ENCODE data around the gene CPAMD8. TPM values are rescaled to one million over a fixed set of nuclear protein-coding genes. Genes with fewer than 3 reads are reported as not detected.

CPAMD8 gene
- total RNA-seq, 2 experiments from 2014 or later: 0.42 to 0.68 TPM

GRCh38 chr19:16927883-16928282 lies 98.7 kb downstream of the CPAMD8 start:
- ATAC-seq (ENCODE audit: low read depth) (no peak), DNase-seq (no peak)
- H3K4me3 Mint-ChIP-seq: no peak overlapping the region
- no peaks in the 10 kb centered on the region for H3K36me3 Mint-ChIP-seq
- H3K4me1 Mint-ChIP-seq: no peaks in the 10 kb centered on the region
- no peak overlapping the region for H3K27ac Mint-ChIP-seq
- POLR2A ChIA-PET: interaction anchor here (0.6 kb wide), 1 partner anchor 1163 kb away, joined by 4 read pairs; no protein-coding TSS in a partner anchor
- H3K27me3 Mint-ChIP-seq: no peaks in the 10 kb centered on the region
- peaks cover 25% of the 10 kb centered on the region for H3K9me3 Mint-ChIP-seq

- no peaks in the 10 kb centered on the region for H3K36me3 Mint-ChIP-seq
- no peak overlapping the region for H3K4me3 Mint-ChIP-seq
- no peaks in the 10 kb centered on the region for H3K27me3 Mint-ChIP-seq
- ATAC-seq (ENCODE audit: low read depth) (no peak), DNase-seq (no peak)
- peaks cover 14% of the 10 kb centered on the region for H3K9me3 Mint-ChIP-seq
- H3K4me1 Mint-ChIP-seq: no peaks in the 10 kb centered on the region
- POLR2A ChIA-PET: no interaction called here
- H3K27ac Mint-ChIP-seq: no peak overlapping the region
These were observed 103.7 kb downstream of the CPAMD8 start for GRCh38 chr19:16922949-16923348.

- POLR2A ChIA-PET: no interaction called here
- no peak overlapping the region for H3K4me3 Mint-ChIP-seq
These were observed 104.0 kb downstream of the CPAMD8 start for GRCh38 chr19:16922592-16922934.

GRCh38 chr19:16921766-16922591 lies 104.6 kb downstream of the CPAMD8 start:
- ATAC-seq (ENCODE audit: low read depth) (no peak), DNase-seq (no peak)
- H3K27ac Mint-ChIP-seq: no peak overlapping the region
- POLR2A ChIA-PET: no interaction called here
- H3K4me1 Mint-ChIP-seq: no peaks in the 10 kb centered on the region
- H3K9me3 Mint-ChIP-seq: peaks cover 10% of the 10 kb centered on the region
- no peaks in the 10 kb centered on the region for H3K36me3 Mint-ChIP-seq
- no peaks in the 10 kb centered on the region for H3K27me3 Mint-ChIP-seq
- H3K4me3 Mint-ChIP-seq: no peak overlapping the region

More at GRCh38 chr19:16922592-16922934, 104.0 kb downstream of the CPAMD8 start:
- ATAC-seq (ENCODE audit: low read depth): no peak
- peaks cover 14% of the 10 kb centered on the region for H3K9me3 Mint-ChIP-seq
- no peak for DNase-seq
- no peaks in the 10 kb centered on the region for H3K4me1 Mint-ChIP-seq
- no peaks in the 10 kb centered on the region for H3K36me3 Mint-ChIP-seq
- H3K27me3 Mint-ChIP-seq: no peaks in the 10 kb centered on the region
- H3K27ac Mint-ChIP-seq: no peak overlapping the region

GRCh38 chr19:16920816-16921529 lies 105.6 kb downstream of the CPAMD8 start:
- H3K27ac Mint-ChIP-seq: no peak overlapping the region

GRCh38 chr19:16919496-16919895 lies 107.1 kb downstream of the CPAMD8 start:
- H3K4me1 Mint-ChIP-seq: no peaks in the 10 kb centered on the region
- peaks cover 2% of the 10 kb centered on the region for H3K27me3 Mint-ChIP-seq
- H3K4me3 Mint-ChIP-seq: no peak overlapping the region
- DNase-seq (no peak), ATAC-seq (ENCODE audit: low read depth) (no peak)
- peaks cover 2% of the 10 kb centered on the region for H3K9me3 Mint-ChIP-seq
- POLR2A ChIA-PET: no interaction called here
- H3K36me3 Mint-ChIP-seq: no peaks in the 10 kb centered on the region
- H3K27ac Mint-ChIP-seq: no peak overlapping the region

More at GRCh38 chr19:16920816-16921529, 105.6 kb downstream of the CPAMD8 start:
- Mint-ChIP-seq H3K9me3 (peaks cover 5% of the 10 kb centered on the region), H3K27me3 (peaks cover 2% of the 10 kb centered on the region), H3K4me3 (no peak overlapping the region), H3K36me3 (no peaks in the 10 kb centered on the region), H3K4me1 (no peaks in the 10 kb centered on the region)
- POLR2A ChIA-PET: interaction anchor here (0.7 kb wide), 1 partner anchor 33 kb away, joined by 3 read pairs; no protein-coding TSS in a partner anchor
- no peak for DNase-seq
- no peak for ATAC-seq (ENCODE audit: low read depth)

- DNase-seq (no peak), ATAC-seq (ENCODE audit: low read depth) (no peak)
- H3K9me3 Mint-ChIP-seq: peaks cover 13% of the 10 kb centered on the region
- H3K27me3 Mint-ChIP-seq: peaks cover 2% of the 10 kb centered on the region
- H3K4me3 Mint-ChIP-seq: no peak overlapping the region
- H3K4me1 Mint-ChIP-seq: no peaks in the 10 kb centered on the region
- H3K36me3 Mint-ChIP-seq: no peaks in the 10 kb centered on the region
- POLR2A ChIA-PET: no interaction called here
- H3K27ac Mint-ChIP-seq: no peak overlapping the region
These were observed 109.2 kb downstream of the CPAMD8 start for GRCh38 chr19:16917401-16917800.

GRCh38 chr19:16915734-16916133 lies 110.9 kb downstream of the CPAMD8 start:
- Mint-ChIP-seq H3K4me3 (no peak overlapping the region), H3K4me1 (no peaks in the 10 kb centered on the region), H3K9me3 (peaks cover 16% of the 10 kb centered on the region), H3K27me3 (peaks cover 2% of the 10 kb centered on the region), H3K36me3 (no peaks in the 10 kb centered on the region), H3K27ac (no peak overlapping the region)
- DNase-seq (no peak), ATAC-seq (ENCODE audit: low read depth) (no peak)
- POLR2A ChIA-PET: no interaction called here

GRCh38 chr19:16915135-16915534 lies 111.5 kb downstream of the CPAMD8 start:
- no peak for ATAC-seq (ENCODE audit: low read depth)

GRCh38 chr19:16914421-16914820 lies 112.2 kb downstream of the CPAMD8 start:
- peaks cover 16% of the 10 kb centered on the region for H3K9me3 Mint-ChIP-seq
- POLR2A ChIA-PET: no interaction called here
- DNase-seq: no peak

More at GRCh38 chr19:16915135-16915534, 111.5 kb downstream of the CPAMD8 start:
- Mint-ChIP-seq H3K36me3 (no peaks in the 10 kb centered on the region), H3K4me3 (no peak overlapping the region), H3K27me3 (peaks cover 2% of the 10 kb centered on the region), H3K4me1 (no peaks in the 10 kb centered on the region), H3K27ac (no peak overlapping the region), H3K9me3 (peaks cover 16% of the 10 kb centered on the region)
- no peak for DNase-seq
- POLR2A ChIA-PET: no interaction called here

GRCh38 chr19:16912780-16913179 lies 113.8 kb downstream of the CPAMD8 start:
- ATAC-seq (ENCODE audit: low read depth) (no peak), DNase-seq (no peak)
- POLR2A ChIA-PET: no interaction called here
- Mint-ChIP-seq H3K27me3 (peaks cover 2% of the 10 kb centered on the region), H3K4me1 (no peaks in the 10 kb centered on the region), H3K4me3 (no peak overlapping the region), H3K36me3 (no peaks in the 10 kb centered on the region), H3K27ac (no peak overlapping the region), H3K9me3 (peaks cover 14% of the 10 kb centered on the region)

More at GRCh38 chr19:16914421-16914820, 112.2 kb downstream of the CPAMD8 start:
- Mint-ChIP-seq H3K27ac (no peak overlapping the region), H3K4me1 (no peaks in the 10 kb centered on the region), H3K27me3 (peaks cover 2% of the 10 kb centered on the region), H3K36me3 (no peaks in the 10 kb centered on the region), H3K4me3 (no peak overlapping the region)
- ATAC-seq (ENCODE audit: low read depth): no peak

GRCh38 chr19:16911046-16911445 lies 115.6 kb downstream of the CPAMD8 start:
- Mint-ChIP-seq H3K4me1 (no peaks in the 10 kb centered on the region), H3K36me3 (no peaks in the 10 kb centered on the region), H3K27me3 (no peaks in the 10 kb centered on the region), H3K4me3 (no peak overlapping the region), H3K9me3 (peaks cover 14% of the 10 kb centered on the region), H3K27ac (no peak overlapping the region)
- DNase-seq (no peak), ATAC-seq (ENCODE audit: low read depth) (no peak)
- POLR2A ChIA-PET: no interaction called here

GRCh38 chr19:16908759-16909158 lies 117.9 kb downstream of the CPAMD8 start:
- DNase-seq (no peak), ATAC-seq (ENCODE audit: low read depth) (no peak)
- Mint-ChIP-seq H3K27ac (no peak overlapping the region), H3K4me3 (no peak overlapping the region), H3K27me3 (no peaks in the 10 kb centered on the region), H3K4me1 (no peaks in the 10 kb centered on the region), H3K36me3 (no peaks in the 10 kb centered on the region), H3K9me3 (peaks cover 11% of the 10 kb centered on the region)
- POLR2A ChIA-PET: no interaction called here

GRCh38 chr19:16904599-16904998 lies 122.0 kb downstream of the CPAMD8 start:
- H3K9me3 Mint-ChIP-seq: no peaks in the 10 kb centered on the region

More at GRCh38 chr19:16904599-16904998, 122.0 kb downstream of the CPAMD8 start:
- no peak for ATAC-seq (ENCODE audit: low read depth)
- Mint-ChIP-seq H3K27me3 (no peaks in the 10 kb centered on the region), H3K4me3 (no peak overlapping the region), H3K27ac (no peak overlapping the region), H3K4me1 (peaks cover 5% of the 10 kb centered on the region), H3K36me3 (no peaks in the 10 kb centered on the region)
- POLR2A ChIA-PET: no interaction called here
- DNase-seq: no peak
